OCI-LY7 (cell line): ENCODE measurements around the gene WDFY4. TPM values are rescaled to one million over a fixed set of nuclear protein-coding genes. Genes with fewer than 3 reads are reported as not detected.

ENCODE experiments used
- BruUV-seq: library from RNA; stranded (reverse); fragments of 400-500 nt; replicated peaks from 2 replicates; lab custom pipeline; 2021; lab: Mats Ljungman, UMichigan
- CTCF ChIA-PET: fragments of 300-600 bp; sonication (Branson Sonifier 250); formaldehyde crosslinking; loops from one replicate; lab custom pipeline; 2022; ENCODE audit warnings: antibody characterized with exemption; ENCODE audit not compliant: unreplicated experiment; lab: Charles Lee
- POLR2A ChIA-PET: fragments of 300-600 bp; sonication (Branson Sonifier 250); formaldehyde crosslinking; loops from one replicate; lab custom pipeline; 2022; ENCODE audit warnings: antibody characterized with exemption; lab: Charles Lee
- DNase-seq: peaks from one replicate; pipeline ENCODE4 v3.0.0-alpha.2; 2015; ENCODE audit warnings: low spot score
- H2AFZ ChIP-seq: fragments of 200-600 bp; sonication (generic), shearing (Covaris generic); 2 replicates; pipeline ENCODE4 v1.6.1; 2014; ENCODE audit warnings: mild to moderate bottlenecking, antibody characterized with exemption, low read length, moderate library complexity
- H3K27ac ChIP-seq: fragments of 200-600 bp; sonication (generic); 2 replicates; pipeline ENCODE4 v1.5.1; 2014; ENCODE audit warnings: mixed run types, low read depth, mild to moderate bottlenecking, moderate library complexity, low read length, inconsistent platforms; ENCODE audit not compliant: poor library complexity, severe bottlenecking
- H3K36me3 ChIP-seq: fragments of 200-600 bp; sonication (generic); 2 replicates; pipeline ENCODE4 v1.6.1; 2014; ENCODE audit warnings: mild to moderate bottlenecking, antibody characterized with exemption, low read length, moderate library complexity, mixed read lengths; ENCODE audit not compliant: insufficient read depth
- H3K4me1 ChIP-seq: fragments of 200-600 bp; sonication (generic); 2 replicates; pipeline ENCODE4 v1.5.1; 2014; ENCODE audit warnings: mild to moderate bottlenecking, low read length; ENCODE audit not compliant: insufficient read depth, poor library complexity, severe bottlenecking
- H3K4me2 ChIP-seq: fragments of 200-600 bp; sonication (generic); 2 replicates; pipeline ENCODE4 v1.6.1; 2014; ENCODE audit warnings: mild to moderate bottlenecking, low read length
- H3K4me3 ChIP-seq: fragments of 200-600 bp; sonication (generic); 2 replicates; pipeline ENCODE4 v1.5.1; 2014; ENCODE audit warnings: mild to moderate bottlenecking, low read depth, low read length; ENCODE audit not compliant: poor library complexity, severe bottlenecking
- H3K79me2 ChIP-seq: fragments of 200-600 bp; sonication (generic); 2 replicates; pipeline ENCODE4 v1.6.1; 2016; ENCODE audit warnings: low read depth, mild to moderate bottlenecking, low read length, moderate library complexity, mixed read lengths; ENCODE audit not compliant: insufficient read depth
- H3K9me2 ChIP-seq: fragments of 200-600 bp; sonication (generic); 2 replicates; pipeline ENCODE4 v1.6.1; 2016; ENCODE audit warnings: mild to moderate bottlenecking, low read length, mixed read lengths; ENCODE audit not compliant: insufficient read depth
- H3K9me3 ChIP-seq: fragments of 200-600 bp; sonication (generic); 2 replicates; pipeline ENCODE4 v1.6.1; 2014; ENCODE audit warnings: mild to moderate bottlenecking, mixed run types, low read length, mixed read lengths
- H4K20me1 ChIP-seq: fragments of 200-600 bp; sonication (generic); 2 replicates; pipeline ENCODE4 v1.6.1; 2014; ENCODE audit warnings: mild to moderate bottlenecking, antibody characterized with exemption, low read length, moderate library complexity, mixed read lengths; ENCODE audit not compliant: insufficient read depth
- CTCF ChIP-seq: fragments of 200-600 bp; sonication (generic); conservative IDR thresholded peaks from 2 replicates; pipeline ENCODE4 v1.5.1; 2014; ENCODE audit warnings: mild to moderate bottlenecking, antibody characterized with exemption, low read length, moderate library complexity, mixed read lengths
- EZH2phosphoT487 ChIP-seq: fragments of 200-600 bp; sonication (generic); IDR thresholded peaks from 2 replicates; pipeline ENCODE4 v1.6.1; 2018; ENCODE audit warnings: low read depth, borderline replicate concordance, mild to moderate bottlenecking, mixed run types, antibody characterized with exemption, low read length, moderate library complexity, mixed read lengths
- intact Hi-C: fragments of 100-400 bp; cut with micrococcal nuclease; formaldehyde crosslinking; loops from one replicate; pipeline ENCODE4 v1.10.0; 2022; ENCODE audit not compliant: unreplicated experiment
- total RNA-seq, 2 experiments: library from RNA; depleted of rRNA in 1 of 2; stranded (reverse); fragments of >200 nt in 1 of 2; shearing (Covaris generic) in 1 of 2; gene quantifications; 2 replicates each; pipeline ENCODE4 v1.2.3, GENCODE V29; 2014 to 2022

WDFY4 gene
- total RNA-seq, 2 experiments from 2014 or later, result 51.5 to 85.6 TPM

GRCh38 chr10:48818861-48819520 is 134.3 kb downstream of the WDFY4 start:
- no peak overlapping the region for H3K4me2 ChIP-seq
- H4K20me1 ChIP-seq, result no peaks in the 10 kb centered on the region
- peaks cover 35% of the 10 kb centered on the region for H3K36me3 ChIP-seq
- no peak overlapping the region for H2AFZ ChIP-seq
- no peak overlapping the region for H3K4me3 ChIP-seq
- no peaks in the 10 kb centered on the region for H3K79me2 ChIP-seq
- CTCF ChIA-PET, result no interaction called here
- peaks cover 2% of the 10 kb centered on the region; the same call in 1 of the 2 replicates for H3K9me2 ChIP-seq
- intact Hi-C loops, result no loop called here
- no peak for TF ChIP-seq EZH2phosphoT487
- TF ChIP-seq CTCF, result no peak
- no peaks in the 10 kb centered on the region for H3K4me1 ChIP-seq
- H3K9me3 ChIP-seq, result no peaks in the 10 kb centered on the region
- POLR2A ChIA-PET, result no interaction called here
- no peak overlapping the region for H3K27ac ChIP-seq
- no peak for DNase-seq
- no TSS peak for BruUV-seq

GRCh38 chr10:48819783-48820182 is 135.1 kb downstream of the WDFY4 start:
- H3K36me3 ChIP-seq, result peaks cover 35% of the 10 kb centered on the region
- intact Hi-C loops, result no loop called here
- no peak overlapping the region for H3K4me2 ChIP-seq
- H3K4me1 ChIP-seq, result no peaks in the 10 kb centered on the region
- POLR2A ChIA-PET, result no interaction called here
- H3K27ac ChIP-seq, result no peak overlapping the region
- no peaks in the 10 kb centered on the region for H3K9me3 ChIP-seq
- H3K79me2 ChIP-seq, result no peaks in the 10 kb centered on the region
- DNase-seq, result no peak
- no peak overlapping the region for H2AFZ ChIP-seq
- peaks cover under 1% of the 10 kb centered on the region; the same call in 1 of the 2 replicates for H3K9me2 ChIP-seq
- BruUV-seq, result no TSS peak
- CTCF ChIA-PET, result no interaction called here
- no peaks in the 10 kb centered on the region for H4K20me1 ChIP-seq
- no peak overlapping the region for H3K4me3 ChIP-seq
- TF ChIP-seq CTCF, result no peak
- no peak for TF ChIP-seq EZH2phosphoT487

GRCh38 chr10:48820231-48820630 is 135.6 kb downstream of the WDFY4 start:
- Histone ChIP-seq H3K9me3 (no peaks in the 10 kb centered on the region), H3K4me1 (no peaks in the 10 kb centered on the region), H3K4me3 (no peak overlapping the region), H3K79me2 (no peaks in the 10 kb centered on the region), H3K27ac (no peak overlapping the region), H3K36me3 (peaks cover 37% of the 10 kb centered on the region), H4K20me1 (no peaks in the 10 kb centered on the region), H3K9me2 (no peaks in the 10 kb centered on the region), H3K4me2 (no peak overlapping the region), H2AFZ (no peak overlapping the region)
- no peak for TF ChIP-seq CTCF
- TF ChIP-seq EZH2phosphoT487, result no peak
- no peak for DNase-seq
- no TSS peak for BruUV-seq
- ChIA-PET CTCF (no interaction called here), POLR2A (interaction anchor here (0.6 kb wide), 1 partner anchor 67 kb away, joined by 4 read pairs; no protein-coding TSS in a partner anchor)
- intact Hi-C loops, result no loop called here
